ENCODE data around the gene USP4. TPM values are rescaled to one million over a fixed set of nuclear protein-coding genes. Genes with fewer than 3 reads are reported as not detected.
"Not testable (repeated sequence)": the region's sequence is repeated elsewhere in the genome, so short reads cannot be mapped to it uniquely, and the experiment has no call there.

Gene USP4
- total RNA-seq, 1 donor from 2014 or later, result 45.2 TPM

DNA sequence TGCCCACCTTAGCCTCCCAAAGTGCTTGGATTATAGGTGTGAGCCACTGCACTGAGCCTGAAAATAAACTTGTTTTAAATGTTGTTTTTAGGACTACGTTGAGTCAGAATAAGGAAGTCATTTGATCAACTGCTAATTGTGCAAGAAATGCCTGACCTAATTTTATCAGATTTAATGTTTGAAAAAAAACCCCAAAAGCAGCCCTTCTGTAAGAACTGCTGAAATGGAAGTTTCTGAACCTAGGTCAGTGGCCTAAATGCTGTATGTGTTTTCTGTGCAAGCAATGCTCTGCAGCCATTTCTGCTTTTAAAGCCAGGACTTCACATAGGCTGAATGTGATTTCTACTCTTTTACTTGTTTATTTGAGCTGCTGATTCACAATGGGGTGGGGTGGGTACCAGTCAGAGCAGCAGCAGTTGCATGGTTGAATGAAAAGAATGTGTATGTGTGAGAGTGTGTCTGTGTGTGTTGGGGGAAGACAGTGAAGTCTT is 11.7 kb upstream of the USP4 start:
- Histone ChIP-seq H3K27ac (peak overlapping the region; percentile 86), H3K36me3 (peaks cover 0 to 9% of the 10 kb centered on the region in 2 donors), H3K9me3 (no peaks in the 10 kb centered on the region), H3K4me1 (peaks cover 50% of the 10 kb centered on the region), H3K4me3 (no peak overlapping the region), H3K27me3 (no peaks in the 10 kb centered on the region)
- TF ChIP-seq POLR2A (IDR thresholded peaks at IDR 0.05) (no peak), POLR2AphosphoS5 (IDR thresholded peaks at IDR 0.05; ENCODE audit: insufficient read depth in 1 of 2, low read depth in 1 of 2) (peak in 1 of 2 donors; percentile 72)
- intact Hi-C loops (cut with DNase I), result no loop called here
- no peak for DNase-seq (ENCODE audit: extremely low spot score in 2 of 2)

DNA sequence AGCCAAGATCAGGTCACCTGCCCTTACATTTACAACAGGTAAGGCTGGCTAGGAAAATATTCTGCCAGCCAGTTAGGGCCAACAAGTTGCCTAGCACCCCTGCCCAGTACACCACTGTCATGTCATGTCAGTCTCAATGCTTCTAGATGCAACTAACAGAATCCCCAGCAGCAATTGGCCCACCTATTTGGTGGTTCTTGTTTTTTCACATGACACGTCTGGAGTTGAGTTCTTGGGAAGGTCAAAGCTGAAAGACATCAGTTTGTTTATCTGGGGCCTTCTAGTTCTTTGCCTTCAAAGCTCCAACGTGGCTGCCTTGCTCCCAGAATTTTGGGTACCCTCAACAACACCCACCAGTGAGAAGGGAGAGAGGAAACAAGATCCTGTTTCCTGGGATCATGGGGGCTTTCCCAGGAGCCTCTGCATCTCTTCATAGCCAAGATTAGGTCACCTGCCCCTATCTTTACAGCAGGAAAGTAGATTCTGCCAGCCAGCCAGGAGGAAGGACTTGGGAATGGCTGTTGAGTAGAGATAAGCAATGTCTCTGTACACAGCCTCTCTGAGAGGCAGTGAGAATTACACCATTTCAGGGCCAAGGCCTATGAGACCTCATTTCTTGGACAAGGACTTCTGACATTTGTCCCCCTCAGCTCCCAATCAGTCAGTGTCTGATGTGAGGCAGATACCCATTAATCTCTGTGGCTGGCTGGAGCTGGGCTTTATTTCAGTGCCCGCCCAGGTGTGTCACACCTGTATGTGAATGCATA is 9.7 kb upstream of the USP4 start:
- DNase-seq (ENCODE audit: extremely low spot score in 2 of 2), result no peak
- no peak overlapping the region for H3K27ac ChIP-seq
- H3K27me3 ChIP-seq, result no peaks in the 10 kb centered on the region
- TF ChIP-seq POLR2A (IDR thresholded peaks at IDR 0.05) (no peak), POLR2AphosphoS5 (IDR thresholded peaks at IDR 0.05; ENCODE audit: insufficient read depth in 1 of 2, low read depth in 1 of 2) (no peak)
- TF ChIP-seq, protein P1, sequence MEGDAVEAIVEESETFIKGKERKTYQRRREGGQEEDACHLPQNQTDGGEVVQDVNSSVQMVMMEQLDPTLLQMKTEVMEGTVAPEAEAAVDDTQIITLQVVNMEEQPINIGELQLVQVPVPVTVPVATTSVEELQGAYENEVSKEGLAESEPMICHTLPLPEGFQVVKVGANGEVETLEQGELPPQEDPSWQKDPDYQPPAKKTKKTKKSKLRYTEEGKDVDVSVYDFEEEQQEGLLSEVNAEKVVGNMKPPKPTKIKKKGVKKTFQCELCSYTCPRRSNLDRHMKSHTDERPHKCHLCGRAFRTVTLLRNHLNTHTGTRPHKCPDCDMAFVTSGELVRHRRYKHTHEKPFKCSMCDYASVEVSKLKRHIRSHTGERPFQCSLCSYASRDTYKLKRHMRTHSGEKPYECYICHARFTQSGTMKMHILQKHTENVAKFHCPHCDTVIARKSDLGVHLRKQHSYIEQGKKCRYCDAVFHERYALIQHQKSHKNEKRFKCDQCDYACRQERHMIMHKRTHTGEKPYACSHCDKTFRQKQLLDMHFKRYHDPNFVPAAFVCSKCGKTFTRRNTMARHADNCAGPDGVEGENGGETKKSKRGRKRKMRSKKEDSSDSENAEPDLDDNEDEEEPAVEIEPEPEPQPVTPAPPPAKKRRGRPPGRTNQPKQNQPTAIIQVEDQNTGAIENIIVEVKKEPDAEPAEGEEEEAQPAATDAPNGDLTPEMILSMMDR (IDR thresholded peaks at IDR 0.05), result no peak
- intact Hi-C loops (cut with DNase I), result no loop called here
- peaks cover 37% of the 10 kb centered on the region for H3K4me1 ChIP-seq
- no peak overlapping the region for H3K4me3 ChIP-seq
- no peaks in the 10 kb centered on the region for H3K9me3 ChIP-seq
- H3K36me3 ChIP-seq, result no peaks in the 10 kb centered on the region

DNA sequence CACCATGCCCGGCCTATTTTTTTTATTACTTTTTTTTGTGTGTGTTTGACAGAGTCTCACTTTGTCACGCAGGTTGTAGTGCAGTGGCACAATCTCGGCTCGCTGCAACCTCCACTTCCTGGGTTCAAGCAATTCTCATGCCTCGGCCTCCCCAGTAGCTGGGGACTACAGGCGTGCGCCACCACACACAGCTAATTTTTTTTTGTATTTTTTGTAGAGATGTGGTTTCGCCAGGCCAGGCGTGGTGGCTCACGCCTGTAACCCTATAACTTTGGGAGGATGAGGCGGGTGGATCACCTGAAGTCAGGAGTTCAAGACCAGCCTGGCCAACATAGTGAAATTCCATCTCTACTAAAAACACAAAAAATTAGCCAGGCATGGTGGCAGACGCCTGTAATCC is 8.5 kb upstream of the USP4 start:
- DNase-seq (ENCODE audit: extremely low spot score in 2 of 2); H3K9me3 ChIP-seq; H3K27ac ChIP-seq; H3K27me3 ChIP-seq; H3K36me3 ChIP-seq; intact Hi-C loops (cut with DNase I); H3K4me3 ChIP-seq: not testable (repeated sequence)
- H3K4me1 ChIP-seq, result peaks cover 32% of the 10 kb centered on the region

DNA sequence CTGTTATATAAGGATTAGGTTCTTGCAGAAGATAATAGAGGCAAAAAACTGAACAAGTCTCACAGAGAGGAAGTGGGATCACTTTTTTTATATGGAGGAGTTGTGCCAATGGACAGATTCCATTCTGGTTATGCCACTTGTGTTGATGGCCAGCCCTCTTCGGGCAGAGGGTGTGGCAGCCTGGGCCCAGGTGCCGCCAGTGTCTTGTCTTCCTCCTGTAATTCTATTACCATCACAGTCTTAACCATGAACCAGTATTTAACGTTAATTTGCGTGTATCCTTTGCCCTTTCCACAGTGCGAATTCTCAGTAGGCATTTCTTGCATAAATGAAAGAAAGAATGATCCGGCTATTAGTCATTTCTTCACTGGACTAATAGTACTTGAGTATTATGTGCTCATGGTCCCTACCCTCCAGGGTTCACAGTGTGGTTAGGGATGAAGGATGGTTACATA is 7.0 kb upstream of the USP4 start:
- no peaks in the 10 kb centered on the region for H3K27me3 ChIP-seq
- no peaks in the 10 kb centered on the region for H3K36me3 ChIP-seq
- TF ChIP-seq POLR2AphosphoS5 (IDR thresholded peaks at IDR 0.05; ENCODE audit: insufficient read depth in 1 of 2, low read depth in 1 of 2), result peak in 1 of 2 donors; percentile 58
- no peak for TF ChIP-seq POLR2A (IDR thresholded peaks at IDR 0.05)
- H3K9me3 ChIP-seq, result no peaks in the 10 kb centered on the region
- H3K4me1 ChIP-seq, result peaks cover 17% of the 10 kb centered on the region
- DNase-seq (ENCODE audit: extremely low spot score in 2 of 2), result no peak
- intact Hi-C loops (cut with DNase I), result no loop called here
- peak overlapping the region; percentile 39 for H3K27ac ChIP-seq
- H3K4me3 ChIP-seq, result no peak overlapping the region

DNA sequence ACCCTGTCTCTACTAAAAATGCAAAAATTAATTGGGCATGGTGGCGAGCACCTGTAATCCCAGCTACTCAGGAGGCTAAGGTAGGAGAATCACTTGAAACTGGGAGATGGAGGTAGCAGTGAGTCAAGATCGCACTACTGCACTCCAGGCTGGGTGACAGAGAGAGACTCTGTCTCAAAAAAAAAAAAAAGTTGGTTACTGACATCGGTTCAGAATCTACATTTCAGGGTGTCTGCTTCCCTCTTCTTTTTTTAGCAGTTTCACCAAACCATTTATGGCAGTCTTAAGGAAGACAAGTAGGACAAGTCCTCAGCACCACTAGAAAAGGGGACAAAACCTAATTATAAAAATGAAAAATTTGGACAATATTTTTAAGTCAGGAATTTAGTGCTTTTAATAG is 3.3 kb upstream of the USP4 start:
- no peak overlapping the region for H3K27ac ChIP-seq

DNA sequence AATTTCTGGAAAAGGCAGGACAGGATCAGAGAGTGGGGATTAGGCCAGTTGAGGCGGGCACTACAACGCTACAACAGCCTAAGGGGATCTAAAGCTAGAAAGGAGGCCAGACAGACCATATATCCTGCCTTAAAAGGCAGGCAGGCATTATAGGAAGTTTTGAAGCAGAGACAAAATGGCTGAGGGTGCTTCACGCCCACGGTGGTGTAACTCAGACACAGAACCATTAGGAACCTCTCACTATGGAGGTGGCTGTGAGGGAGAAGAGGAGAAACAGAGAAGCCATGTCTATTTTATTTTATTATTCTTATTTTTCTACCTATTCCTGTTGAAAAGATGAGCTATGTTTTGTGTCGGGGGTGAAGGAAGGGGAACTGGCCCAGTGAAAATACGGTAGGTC is 2.1 kb upstream of the USP4 start:
- no peak overlapping the region for H3K27ac ChIP-seq
- TF ChIP-seq POLR2AphosphoS5 (IDR thresholded peaks at IDR 0.05; ENCODE audit: insufficient read depth in 1 of 2, low read depth in 1 of 2) (no peak), POLR2A (IDR thresholded peaks at IDR 0.05) (no peak)
- TF ChIP-seq, protein P1 (IDR thresholded peaks at IDR 0.05), result no peak
- intact Hi-C loops (cut with DNase I), result loop anchor here (5.0 kb wide), 1 partner anchor 170 kb away; the partner anchor contains the start of gene KLHDC8B
- no peak overlapping the region for H3K4me3 ChIP-seq
- no peaks in the 10 kb centered on the region for H3K36me3 ChIP-seq
- no peaks in the 10 kb centered on the region for H3K27me3 ChIP-seq
- peaks cover 30% of the 10 kb centered on the region for H3K4me1 ChIP-seq
- no peak for DNase-seq (ENCODE audit: extremely low spot score in 2 of 2)
- H3K9me3 ChIP-seq, result no peaks in the 10 kb centered on the region

More for the DNA sequence above, 3.3 kb upstream of the USP4 start:
- peaks cover 27% of the 10 kb centered on the region for H3K4me1 ChIP-seq
- H3K36me3 ChIP-seq, result no peaks in the 10 kb centered on the region
- DNase-seq (ENCODE audit: extremely low spot score in 2 of 2), result no peak
- TF ChIP-seq POLR2A (IDR thresholded peaks at IDR 0.05), result no peak
- TF ChIP-seq POLR2AphosphoS5 (IDR thresholded peaks at IDR 0.05; ENCODE audit: insufficient read depth in 1 of 2, low read depth in 1 of 2), result no peak
- TF ChIP-seq, protein P1 (IDR thresholded peaks at IDR 0.05), result no peak
- H3K4me3 ChIP-seq, result no peak overlapping the region
- no peaks in the 10 kb centered on the region for H3K27me3 ChIP-seq
- no peaks in the 10 kb centered on the region for H3K9me3 ChIP-seq
- intact Hi-C loops (cut with DNase I), result loop anchor here (5.0 kb wide), 1 partner anchor 171 kb away; the partner anchor contains the start of gene KLHDC8B

All from vagina (tissue), 2 donors.